Suprapubic skin (tissue), 4 donors: Measurements from ENCODE around the gene ITPR2. TPM values are rescaled to one million over a fixed set of nuclear protein-coding genes. Genes with fewer than 3 reads are reported as not detected.

ENCODE experiments used
- DNase-seq, 2 donors: peaks; one replicate each; pipeline ENCODE4 v3.0.0-alpha.2; 2019; ENCODE audit warnings: low spot score in 2 of 2
- H3K27ac ChIP-seq: fragments of 200-600 bp; sonication (generic); one replicate; pipeline ENCODE4 v1.5.1; 2019
- H3K27me3 ChIP-seq: fragments of 200-600 bp; sonication (generic); one replicate; pipeline ENCODE4 v1.5.1; 2019
- H3K36me3 ChIP-seq: fragments of 200-600 bp; sonication (generic); one replicate; pipeline ENCODE4 v1.5.1; 2019
- H3K4me1 ChIP-seq: fragments of 200-600 bp; sonication (generic); one replicate; pipeline ENCODE4 v1.5.1; 2019
- H3K4me3 ChIP-seq: fragments of 200-600 bp; sonication (generic); one replicate; pipeline ENCODE4 v1.5.1; 2019; ENCODE audit warnings: mild to moderate bottlenecking
- H3K9me3 ChIP-seq: fragments of 200-600 bp; sonication (generic); one replicate; pipeline ENCODE4 v1.5.1; 2019
- EP300 ChIP-seq: sonication (generic); formaldehyde crosslinking; IDR thresholded peaks from one replicate; pipeline ENCODE4 v1.6.1; 2017; ENCODE audit warnings: antibody characterized with exemption
- POLR2A ChIP-seq, 2 donors: fragments of 450-650 bp; IDR thresholded peaks; one replicate each; pipeline ENCODE4 v1.6.1; 2017; ENCODE audit warnings: antibody characterized with exemption in 2 of 2, mild to moderate bottlenecking in 2 of 2, moderate library complexity in 2 of 2
- POLR2AphosphoS5 ChIP-seq, 3 donors: sonication (generic); formaldehyde crosslinking; IDR thresholded peaks; one replicate each; pipeline ENCODE4 v1.6.1; 2017; ENCODE audit warnings: antibody characterized with exemption in 3 of 3
- WGBS: methylation state at CpG from one replicate; pipeline ENCODE4 v1.1.5; 2018; 5-methylcytosine and 5-hydroxymethylcytosine counted together
- total RNA-seq, 4 donors: library from RNA; depleted of rRNA; stranded (reverse); fragments of >200 nt; gene quantifications; one replicate each; pipeline ENCODE4 v1.1.0, GENCODE V29; 2016
- TF ChIP-seq, protein P1 (sequence below), 2 donors: fragments of 200-600 bp in 1 of 2; fragments of 450-650 bp in 1 of 2; sonication (generic) in 1 of 2; IDR thresholded peaks; one replicate each; pipeline ENCODE4 v1.5.1; 2016 to 2019; ENCODE audit warnings: antibody characterized with exemption in 2 of 2, mild to moderate bottlenecking in 1 of 2, moderate library complexity in 1 of 2

ITPR2 gene
- total RNA-seq, 4 donors from 2014 or later, result 59.6 to 159 (median 72.1) TPM

DNA sequence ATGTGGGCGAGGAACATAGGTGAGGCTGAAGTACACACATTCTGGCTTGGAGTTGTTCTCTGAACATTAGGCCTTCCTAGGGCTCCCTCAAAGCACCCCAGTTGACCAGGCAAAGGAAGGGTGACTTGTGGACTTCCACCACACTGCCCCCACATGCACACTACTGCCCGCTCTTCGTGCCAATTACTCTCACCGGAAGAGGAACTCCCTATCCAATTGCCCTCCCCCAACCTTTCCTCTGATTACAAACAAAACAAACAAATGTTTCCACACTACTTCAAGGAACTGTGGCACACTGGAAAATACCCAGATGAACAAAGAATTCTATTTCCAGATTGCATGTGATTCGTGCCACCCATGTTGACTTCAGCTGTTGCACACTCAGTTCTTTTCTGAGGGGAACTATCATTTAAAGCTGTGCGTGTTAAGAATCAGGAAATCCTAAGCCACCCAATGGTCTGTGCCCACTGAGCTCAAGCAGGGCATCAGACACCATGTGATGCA is 498.3 kb downstream of the ITPR2 start:
- Histone ChIP-seq H3K4me1 (no peaks in the 10 kb centered on the region), H3K27ac (no peak overlapping the region), H3K36me3 (peaks cover 3% of the 10 kb centered on the region), H3K27me3 (no peaks in the 10 kb centered on the region), H3K9me3 (no peaks in the 10 kb centered on the region), H3K4me3 (no peak overlapping the region)
- no peak for DNase-seq
- TF ChIP-seq POLR2A (IDR thresholded peaks at IDR 0.05) (no peak), EP300 (no peak), POLR2AphosphoS5 (IDR thresholded peaks at IDR 0.05) (no peak)
- TF ChIP-seq, protein P1, sequence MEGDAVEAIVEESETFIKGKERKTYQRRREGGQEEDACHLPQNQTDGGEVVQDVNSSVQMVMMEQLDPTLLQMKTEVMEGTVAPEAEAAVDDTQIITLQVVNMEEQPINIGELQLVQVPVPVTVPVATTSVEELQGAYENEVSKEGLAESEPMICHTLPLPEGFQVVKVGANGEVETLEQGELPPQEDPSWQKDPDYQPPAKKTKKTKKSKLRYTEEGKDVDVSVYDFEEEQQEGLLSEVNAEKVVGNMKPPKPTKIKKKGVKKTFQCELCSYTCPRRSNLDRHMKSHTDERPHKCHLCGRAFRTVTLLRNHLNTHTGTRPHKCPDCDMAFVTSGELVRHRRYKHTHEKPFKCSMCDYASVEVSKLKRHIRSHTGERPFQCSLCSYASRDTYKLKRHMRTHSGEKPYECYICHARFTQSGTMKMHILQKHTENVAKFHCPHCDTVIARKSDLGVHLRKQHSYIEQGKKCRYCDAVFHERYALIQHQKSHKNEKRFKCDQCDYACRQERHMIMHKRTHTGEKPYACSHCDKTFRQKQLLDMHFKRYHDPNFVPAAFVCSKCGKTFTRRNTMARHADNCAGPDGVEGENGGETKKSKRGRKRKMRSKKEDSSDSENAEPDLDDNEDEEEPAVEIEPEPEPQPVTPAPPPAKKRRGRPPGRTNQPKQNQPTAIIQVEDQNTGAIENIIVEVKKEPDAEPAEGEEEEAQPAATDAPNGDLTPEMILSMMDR (IDR thresholded peaks at IDR 0.05), result no peak
- WGBS, result 73% methylated on average over 6 of the region's 6 CpGs

DNA sequence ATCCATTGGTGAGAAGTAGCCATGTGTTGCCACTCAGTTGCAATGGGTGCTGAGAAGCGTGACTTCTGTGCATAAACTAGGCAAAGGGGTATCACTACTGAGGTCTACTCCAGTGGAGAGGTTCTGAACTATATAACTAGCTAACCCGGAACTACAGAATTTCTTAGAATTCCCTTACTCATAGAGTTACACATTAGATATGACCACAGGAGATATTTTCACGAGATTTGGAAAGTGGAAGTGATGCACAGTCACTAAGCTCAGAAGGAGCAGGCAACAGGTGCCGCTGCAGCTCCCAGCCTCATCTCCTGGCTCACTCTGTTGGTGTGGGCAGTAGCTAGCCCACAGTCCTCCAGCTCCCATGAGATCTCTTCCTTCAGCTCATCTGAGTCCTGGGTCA is 501.0 kb downstream of the ITPR2 start:
- no peak for DNase-seq
- Histone ChIP-seq H3K4me1 (no peaks in the 10 kb centered on the region), H3K4me3 (no peak overlapping the region), H3K9me3 (no peaks in the 10 kb centered on the region), H3K27me3 (no peaks in the 10 kb centered on the region), H3K36me3 (peaks cover 3% of the 10 kb centered on the region), H3K27ac (no peak overlapping the region)
- WGBS, result 98% methylated on average over 4 of the region's 4 CpGs
- TF ChIP-seq POLR2A (IDR thresholded peaks at IDR 0.05) (no peak), POLR2AphosphoS5 (IDR thresholded peaks at IDR 0.05) (no peak), EP300 (no peak)
- TF ChIP-seq, protein P1 (IDR thresholded peaks at IDR 0.05), result no peak

DNA sequence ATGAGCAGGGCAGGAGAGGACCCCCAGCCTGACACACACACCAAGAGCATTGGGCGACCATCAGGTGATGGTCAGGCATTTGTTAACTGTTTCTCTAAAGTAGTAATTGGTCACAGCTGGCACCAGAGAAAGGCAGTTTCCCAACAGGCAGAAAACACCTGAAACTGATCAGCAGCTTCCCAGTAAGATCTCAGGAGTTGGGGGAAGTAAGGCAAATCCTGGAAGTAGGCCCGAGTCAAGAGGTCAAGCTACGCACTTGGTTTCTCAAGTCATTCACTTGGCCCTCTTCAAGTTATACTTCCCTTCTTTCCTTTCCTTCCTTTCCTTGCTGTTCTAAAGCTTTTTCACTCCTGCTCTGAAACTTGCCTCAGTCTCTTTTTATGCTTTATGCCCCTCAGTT is 501.9 kb downstream of the ITPR2 start:
- no peaks in the 10 kb centered on the region for H3K9me3 ChIP-seq
- no peak overlapping the region for H3K27ac ChIP-seq
- H3K27me3 ChIP-seq, result no peaks in the 10 kb centered on the region
- H3K4me3 ChIP-seq, result no peak overlapping the region
- H3K36me3 ChIP-seq, result peaks cover 3% of the 10 kb centered on the region
- DNase-seq, result no peak
- 93% methylated on average over 3 of the region's 3 CpGs for WGBS
- no peaks in the 10 kb centered on the region for H3K4me1 ChIP-seq
- no peak for TF ChIP-seq POLR2A (IDR thresholded peaks at IDR 0.05)
- TF ChIP-seq, protein P1 (IDR thresholded peaks at IDR 0.05), result no peak
- TF ChIP-seq POLR2AphosphoS5 (IDR thresholded peaks at IDR 0.05), result no peak
- TF ChIP-seq EP300, result no peak

- no peaks in the 10 kb centered on the region for H3K36me3 ChIP-seq
- 68% methylated on average over 4 of the region's 4 CpGs for WGBS
- no peaks in the 10 kb centered on the region for H3K9me3 ChIP-seq
- no peaks in the 10 kb centered on the region for H3K4me1 ChIP-seq
- TF ChIP-seq, protein P1 (IDR thresholded peaks at IDR 0.05), result no peak
- TF ChIP-seq POLR2A (IDR thresholded peaks at IDR 0.05) (no peak), EP300 (no peak), POLR2AphosphoS5 (IDR thresholded peaks at IDR 0.05) (no peak)
- no peaks in the 10 kb centered on the region for H3K27me3 ChIP-seq
- DNase-seq, result no peak
- H3K4me3 ChIP-seq, result no peak overlapping the region
- no peak overlapping the region for H3K27ac ChIP-seq
These were observed 504.9 kb downstream of the ITPR2 start for GRCh38 chr12:26327975-26328644.

GRCh38 chr12:26323673-26324072 is 509.3 kb downstream of the ITPR2 start:
- Histone ChIP-seq H3K27me3 (no peaks in the 10 kb centered on the region), H3K36me3 (no peaks in the 10 kb centered on the region), H3K4me1 (peaks cover 12% of the 10 kb centered on the region), H3K27ac (no peak overlapping the region), H3K4me3 (no peak overlapping the region), H3K9me3 (no peaks in the 10 kb centered on the region)
- no peak for DNase-seq
- WGBS, result 84% methylated on average over 2 of the region's 2 CpGs
- TF ChIP-seq POLR2A (IDR thresholded peaks at IDR 0.05), result no peak
- no peak for TF ChIP-seq EP300
- TF ChIP-seq POLR2AphosphoS5 (IDR thresholded peaks at IDR 0.05), result no peak
- TF ChIP-seq, protein P1 (IDR thresholded peaks at IDR 0.05), result no peak
